ENCODE results near the gene ACY1. TPM values are rescaled to one million over a fixed set of nuclear protein-coding genes. Genes with fewer than 3 reads are reported as not detected.
A peak's percentile ranks its signal among the peaks of the same experiment; 100 is the strongest.

Gene ACY1
- polyA plus RNA-seq, 1 of the 3 experiments (the other 2 are of a cell fraction) = 93.0 TPM

- TF ChIP-seq, protein P1, sequence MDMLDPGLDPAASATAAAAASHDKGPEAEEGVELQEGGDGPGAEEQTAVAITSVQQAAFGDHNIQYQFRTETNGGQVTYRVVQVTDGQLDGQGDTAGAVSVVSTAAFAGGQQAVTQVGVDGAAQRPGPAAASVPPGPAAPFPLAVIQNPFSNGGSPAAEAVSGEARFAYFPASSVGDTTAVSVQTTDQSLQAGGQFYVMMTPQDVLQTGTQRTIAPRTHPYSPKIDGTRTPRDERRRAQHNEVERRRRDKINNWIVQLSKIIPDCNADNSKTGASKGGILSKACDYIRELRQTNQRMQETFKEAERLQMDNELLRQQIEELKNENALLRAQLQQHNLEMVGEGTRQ (IDR thresholded peaks at IDR 0.05; ENCODE audit: borderline replicate concordance, low read depth, low read length) = no peak
Measured at GRCh38 chr3:52023101-52023770, 39.9 kb downstream of the ACY1 start (continued).

DNA sequence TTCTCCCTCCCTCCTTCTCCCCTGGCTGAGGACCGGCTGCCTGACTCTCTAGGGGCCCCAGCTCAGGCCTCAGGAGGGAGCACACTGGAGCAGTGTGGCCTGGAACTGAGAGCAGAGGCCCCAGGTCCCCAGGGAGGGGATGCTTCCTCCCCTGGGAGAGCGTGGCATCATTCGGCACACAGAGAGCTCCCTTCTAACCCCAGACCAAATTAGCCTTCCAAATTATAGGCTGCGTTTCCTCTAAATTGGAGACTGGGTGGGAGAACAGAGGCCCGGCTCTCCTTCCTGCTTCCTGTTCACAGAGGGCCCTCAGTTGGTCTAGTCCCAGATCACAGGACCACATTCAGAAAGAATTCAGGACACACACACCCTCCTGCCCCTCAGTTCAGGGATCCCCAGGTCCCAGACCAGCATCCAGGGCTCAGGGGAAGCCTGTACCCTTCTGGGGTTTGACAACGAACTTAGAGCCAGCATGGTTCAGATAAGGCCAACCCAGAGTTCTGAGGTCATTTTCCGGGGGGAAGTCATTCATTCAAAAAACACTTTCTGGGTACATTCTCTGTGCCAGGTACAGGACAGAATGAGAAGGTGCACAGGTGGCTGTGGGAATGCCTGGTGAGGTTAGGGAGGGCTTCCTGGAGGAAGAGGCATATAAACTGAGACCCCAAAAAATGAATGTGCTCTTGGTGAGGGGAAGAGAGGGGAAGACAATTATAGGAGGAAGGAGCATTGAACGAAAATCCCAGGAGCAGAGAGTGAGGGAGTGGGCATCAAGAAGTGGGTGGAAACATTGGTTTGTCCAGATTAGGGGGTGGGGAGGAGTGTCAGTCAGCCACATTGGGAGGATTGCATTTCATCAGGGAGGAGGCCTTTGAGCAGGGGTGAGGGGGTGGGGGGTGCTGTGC lies 40.8 kb downstream of the ACY1 start:
- CTCF ChIA-PET = interaction anchor here (1.1 to 24.7 kb wide), 6 partner anchors 12 to 196 kb away, joined by 3 to 983 read pairs (median 132); partner anchors contain the start of gene DUSP7
- Histone ChIP-seq H3K4me3 (ENCODE audit: low read depth in 2 of 2, low read length in 1 of 2) (no peak overlapping the region), H3K79me2 (ENCODE audit: insufficient read depth) (no peaks in the 10 kb centered on the region), H3K4me1 (ENCODE audit: control insufficient read depth in 1 of 2, insufficient read depth in 2 of 2, low read depth in 1 of 2, low read length in 1 of 2) (peaks cover 20 to 82% of the 10 kb centered on the region in 2 experiments; a peak in 2 of 4 replicates), H4K20me1 (ENCODE audit: insufficient read depth) (no peaks in the 10 kb centered on the region), H3K36me3 (replicated peaks in 1 of 2; ENCODE audit: control insufficient read depth in 1 of 2, insufficient read depth in 2 of 2, low read length in 1 of 2) (no peaks in the 10 kb centered on the region), H3F3A (replicated peaks; ENCODE audit: insufficient read depth) (peaks cover 3% of the 10 kb centered on the region), H3K4me2 (no peak overlapping the region), H2AFZ (ENCODE audit: low read depth) (peak overlapping the region; percentile 68; the same call in 1 of the 2 replicates), H3K9me2 (no peaks in the 10 kb centered on the region), H3K9me3 (no peaks in the 10 kb centered on the region), H3K27me3 (ENCODE audit: insufficient read depth) (no peaks in the 10 kb centered on the region), H3K27ac (ENCODE audit: low read depth in 2 of 2, low read length in 1 of 2) (peak overlapping the region in 1 of 2 experiments; percentile 88; a peak in 2 of 4 replicates), H3K9ac (no peak overlapping the region)
- WGBS (ENCODE audit: low lambda C conversion rate) = 89% methylated on average over 7 of the region's 8 CpGs
- POLR2A ChIA-PET = interaction anchor here (1.0 to 9.4 kb wide), 3 partner anchors 12 to 33 kb away, joined by 3 to 218 read pairs (median 12); partner anchors contain the start of gene DUSP7
- no peak for TF ChIP-seq EP300 (IDR thresholded peaks at IDR 0.05; ENCODE audit: borderline replicate concordance in 1 of 2, low read depth in 1 of 2, low read length in 1 of 2)
- TF ChIP-seq YY1 (IDR thresholded peaks at IDR 0.05; ENCODE audit: low read depth) = no peak
- TF ChIP-seq SIN3A (IDR thresholded peaks at IDR 0.05; ENCODE audit: borderline replicate concordance, low read depth, low read length) = no peak
- TF ChIP-seq REST (IDR thresholded peaks at IDR 0.05; ENCODE audit: low read depth, low read length) = no peak
- no peak for TF ChIP-seq MEF2A (IDR thresholded peaks at IDR 0.05; ENCODE audit: borderline replicate concordance, low read depth)
- TF ChIP-seq GATA2 (CRISPR knock-in tag; IDR thresholded peaks at IDR 0.05) = no peak
- no peak for TF ChIP-seq USF1 (IDR thresholded peaks at IDR 0.05; ENCODE audit: borderline replicate concordance, low read depth)
- no peak for TF ChIP-seq ZBTB33 (IDR thresholded peaks at IDR 0.05; ENCODE audit: borderline replicate concordance, low read depth)
- no peak for TF ChIP-seq RFX5 (IDR thresholded peaks at IDR 0.05; ENCODE audit: low read length)
- TF ChIP-seq MXI1 (IDR thresholded peaks at IDR 0.05; ENCODE audit: low read depth, low read length) = no peak
- no peak for TF ChIP-seq TCF12 (IDR thresholded peaks at IDR 0.05)
- no peak for TF ChIP-seq SMC3 (IDR thresholded peaks at IDR 0.05; ENCODE audit: low read depth, low read length)
- TF ChIP-seq, protein P2, sequence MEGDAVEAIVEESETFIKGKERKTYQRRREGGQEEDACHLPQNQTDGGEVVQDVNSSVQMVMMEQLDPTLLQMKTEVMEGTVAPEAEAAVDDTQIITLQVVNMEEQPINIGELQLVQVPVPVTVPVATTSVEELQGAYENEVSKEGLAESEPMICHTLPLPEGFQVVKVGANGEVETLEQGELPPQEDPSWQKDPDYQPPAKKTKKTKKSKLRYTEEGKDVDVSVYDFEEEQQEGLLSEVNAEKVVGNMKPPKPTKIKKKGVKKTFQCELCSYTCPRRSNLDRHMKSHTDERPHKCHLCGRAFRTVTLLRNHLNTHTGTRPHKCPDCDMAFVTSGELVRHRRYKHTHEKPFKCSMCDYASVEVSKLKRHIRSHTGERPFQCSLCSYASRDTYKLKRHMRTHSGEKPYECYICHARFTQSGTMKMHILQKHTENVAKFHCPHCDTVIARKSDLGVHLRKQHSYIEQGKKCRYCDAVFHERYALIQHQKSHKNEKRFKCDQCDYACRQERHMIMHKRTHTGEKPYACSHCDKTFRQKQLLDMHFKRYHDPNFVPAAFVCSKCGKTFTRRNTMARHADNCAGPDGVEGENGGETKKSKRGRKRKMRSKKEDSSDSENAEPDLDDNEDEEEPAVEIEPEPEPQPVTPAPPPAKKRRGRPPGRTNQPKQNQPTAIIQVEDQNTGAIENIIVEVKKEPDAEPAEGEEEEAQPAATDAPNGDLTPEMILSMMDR (IDR thresholded peaks at IDR 0.05) = no peak
- TF ChIP-seq FOSL2 (IDR thresholded peaks at IDR 0.05; ENCODE audit: borderline replicate concordance, low read depth) = no peak
- TF ChIP-seq JUND (IDR thresholded peaks at IDR 0.05) = no peak
- no peak for TF ChIP-seq TEAD4 (IDR thresholded peaks at IDR 0.05; ENCODE audit: borderline replicate concordance, insufficient read depth)
- no peak for TF ChIP-seq EZH2phosphoT487 (IDR thresholded peaks at IDR 0.05; ENCODE audit: borderline replicate concordance, low read depth)
- no peak for DNase-seq
